PFSK-1 (cell line): ENCODE measurements around the gene SDC1.

Source experiments
- POLR2AphosphoS5 ChIP-seq: IDR thresholded peaks from 2 replicates; pipeline ENCODE4 v1.6.1; 2012; ENCODE audit warnings: low read depth, mild to moderate bottlenecking, control low read depth, low read length, moderate library complexity
- REST ChIP-seq, 2 experiments: IDR thresholded peaks; 2 replicates each; pipeline versions ENCODE4 v1.6.1 to v1.8.0; 2011 to 2012; ENCODE audit warnings: low read depth in 2 of 2, low read length in 2 of 2, control low read depth in 1 of 2, inconsistent platforms in 1 of 2, mild to moderate bottlenecking in 1 of 2, moderate library complexity in 1 of 2; ENCODE audit not compliant: insufficient read depth in 1 of 2
- TAF1 ChIP-seq: IDR thresholded peaks from 2 replicates; pipeline ENCODE4 v1.6.1; 2012; ENCODE audit warnings: low read length, control low read depth, borderline replicate concordance; ENCODE audit not compliant: insufficient read depth

- TF ChIP-seq POLR2AphosphoS5 (no peak), REST (IDR thresholded peaks at IDR 0.05; ENCODE audit: insufficient read depth in 1 of 2, low read depth in 2 of 2, low read length in 2 of 2) (no peak), TAF1 (no peak)
Observed at GRCh38 chr2:20191714-20192569, 33.0 kb downstream of the SDC1 start.
